HG02840 (cell line): Measurements from ENCODE around the gene DUSP10.

Experiments
- ATAC-seq: cut with Tn5 transposase; IDR thresholded peaks from one replicate; pipeline ENCODE4 v1.9.1; 2021; ENCODE audit warnings: mild to moderate bottlenecking, moderate library complexity, moderate number of reproducible peaks; ENCODE audit not compliant: unreplicated experiment, low FRiP score

DUSP10 gene

DNA sequence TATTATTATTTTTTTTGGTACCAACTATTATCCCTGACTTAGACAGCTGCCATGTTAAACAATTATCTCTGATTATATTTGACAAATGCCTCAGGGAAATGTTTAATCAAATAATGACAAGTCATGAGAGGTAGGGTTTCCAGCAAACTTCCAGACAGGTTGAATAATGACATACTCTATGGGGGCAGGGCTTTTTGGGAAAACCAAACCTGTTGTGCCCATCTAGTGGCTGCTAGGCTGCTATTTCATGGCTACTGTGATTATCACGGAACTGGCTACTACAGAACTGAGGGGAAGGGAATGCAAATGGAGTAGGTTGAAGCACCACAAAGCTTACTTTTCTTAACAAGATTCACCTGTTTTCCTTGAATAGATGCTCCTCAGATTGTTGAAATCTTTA is 77.6 kb downstream of the DUSP10 start:
- no peak for ATAC-seq

GRCh38 chr1:221663321-221663720 is 78.6 kb downstream of the DUSP10 start:
- no peak for ATAC-seq

GRCh38 chr1:221655766-221656305 is 86.1 kb downstream of the DUSP10 start:
- no peak for ATAC-seq
